ENCODE results near the gene RB1. TPM values are rescaled to one million over a fixed set of nuclear protein-coding genes. Genes with fewer than 3 reads are reported as not detected.

The RB1 gene
- total RNA-seq, 1 experiment from 2014 or later, result 36.7 TPM

GRCh38 chr13:48501705-48502104 lies 198.2 kb downstream of the RB1 start:
- H3K9me3 ChIP-seq (ENCODE audit: control insufficient read depth in 1 of 2, insufficient read depth in 1 of 2, low read depth in 1 of 2, low read length in 2 of 2), result no peaks in the 10 kb centered on the region
- H3K4me3 ChIP-seq (replicated peaks in 1 of 2; ENCODE audit: low read depth in 1 of 2, low read length in 2 of 2), result no peak overlapping the region
- no TSS peak for BruUV-seq (replicated peaks)
- ChIA-PET RAD21 (ENCODE audit: low non-redundant PET in 1 of 2, low total read pairs in 2 of 2, uncharacterized antibody in 2 of 2, unreplicated experiment in 2 of 2) (no interaction called here), POLR2A (no interaction called here), CTCF (no interaction called here)
- no peak overlapping the region for H3K4me2 ChIP-seq (ENCODE audit: low read length)
- H3K9ac ChIP-seq (ENCODE audit: low read length), result no peak overlapping the region
- H3K4me1 ChIP-seq (ENCODE audit: control insufficient read depth in 1 of 2, insufficient read depth in 2 of 2, low read length in 2 of 2), result no peaks in the 10 kb centered on the region
- TF ChIP-seq EZH2 (IDR thresholded peaks at IDR 0.05) (no peak), YY1 (IDR thresholded peaks at IDR 0.05; ENCODE audit: extremely low read depth, insufficient replicate concordance, low read depth, low read length) (no peak), JUND (IDR thresholded peaks at IDR 0.05) (no peak), CTCF (IDR thresholded peaks at IDR 0.05 in 2 of 3, conservative IDR thresholded peaks at IDR 0.05 in 1 of 3; ENCODE audit: borderline replicate concordance in 1 of 3, insufficient read depth in 1 of 3, low read depth in 2 of 3, low read length in 2 of 3) (no peak), ZBTB33 (IDR thresholded peaks at IDR 0.05; ENCODE audit: extremely low read depth, insufficient replicate concordance, low read length) (no peak), ZFX (IDR thresholded peaks at IDR 0.05) (no peak), ATF3 (IDR thresholded peaks at IDR 0.05) (no peak), TCF7L2 (IDR thresholded peaks at IDR 0.05; ENCODE audit: borderline replicate concordance, extremely low read depth, insufficient read depth, insufficient read length) (no peak)
- H2AFZ ChIP-seq (ENCODE audit: low read depth, low read length, poor library complexity, severe bottlenecking), result no peak overlapping the region
- H4K20me1 ChIP-seq (ENCODE audit: insufficient read depth), result no peaks in the 10 kb centered on the region
- intact Hi-C loops (cut with micrococcal nuclease), result no loop called here
- H3K9me2 ChIP-seq (ENCODE audit: insufficient read depth), result no peaks in the 10 kb centered on the region
- no peak overlapping the region for H3K27ac ChIP-seq (ENCODE audit: low read depth, low read length)
- H3K36me3 ChIP-seq (ENCODE audit: control insufficient read depth in 1 of 2, insufficient read depth in 2 of 2, low read length in 2 of 2), result no peaks in the 10 kb centered on the region
- DNase-seq (ENCODE audit: low read depth, low spot score) (no peak), ATAC-seq (no peak)
- no peaks in the 10 kb centered on the region for H3K79me2 ChIP-seq (ENCODE audit: insufficient read depth, low read length)
- no peaks in the 10 kb centered on the region for H3K27me3 ChIP-seq (ENCODE audit: insufficient read depth, low read length)
